ENCODE measurements around the gene NCOA1.
"Not testable (repeated sequence)": the region's sequence is repeated elsewhere in the genome, so short reads cannot be mapped to it uniquely, and the experiment has no call there.

The NCOA1 gene

DNA sequence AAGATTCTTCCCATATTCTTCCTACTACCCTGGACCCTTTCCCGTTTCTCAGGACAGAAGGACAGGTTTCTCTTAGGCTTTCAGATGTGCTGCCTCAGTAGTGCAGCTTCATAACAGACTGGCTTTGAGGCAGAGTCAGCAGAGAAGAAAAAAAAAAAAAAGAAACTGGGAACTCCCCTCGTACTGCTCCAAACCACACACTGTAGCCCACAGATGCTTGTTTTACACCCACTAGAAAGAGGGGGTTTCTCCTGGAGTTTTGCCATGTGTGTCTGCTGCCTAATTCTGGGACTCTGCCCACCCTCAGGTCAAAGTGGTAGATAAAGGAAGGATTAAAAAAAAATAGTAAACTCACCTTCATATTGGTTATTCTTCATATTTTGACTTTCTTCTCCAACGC lies 95.9 kb downstream of the NCOA1 start:
- no peak for DNase-seq

DNA sequence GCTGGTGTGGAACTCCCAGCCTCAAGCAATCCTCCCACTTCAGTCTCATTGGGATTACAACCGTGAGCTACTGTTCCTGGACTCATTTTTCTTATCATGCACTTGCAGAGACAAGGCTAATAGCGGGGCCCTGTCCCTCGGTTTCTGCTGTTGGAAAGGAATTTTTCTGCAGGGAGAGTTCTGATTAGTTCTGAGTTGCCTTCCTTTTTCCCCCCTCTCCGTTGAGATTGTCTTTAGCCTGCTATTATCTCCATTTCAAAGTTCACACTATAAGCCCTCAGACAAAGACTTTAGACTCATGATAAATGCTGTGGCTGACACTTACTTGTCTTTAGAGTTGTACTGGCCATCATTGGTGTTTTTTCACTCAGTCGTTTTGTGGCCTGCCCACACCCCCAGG lies 97.2 kb downstream of the NCOA1 start:
- no peak for DNase-seq

DNA sequence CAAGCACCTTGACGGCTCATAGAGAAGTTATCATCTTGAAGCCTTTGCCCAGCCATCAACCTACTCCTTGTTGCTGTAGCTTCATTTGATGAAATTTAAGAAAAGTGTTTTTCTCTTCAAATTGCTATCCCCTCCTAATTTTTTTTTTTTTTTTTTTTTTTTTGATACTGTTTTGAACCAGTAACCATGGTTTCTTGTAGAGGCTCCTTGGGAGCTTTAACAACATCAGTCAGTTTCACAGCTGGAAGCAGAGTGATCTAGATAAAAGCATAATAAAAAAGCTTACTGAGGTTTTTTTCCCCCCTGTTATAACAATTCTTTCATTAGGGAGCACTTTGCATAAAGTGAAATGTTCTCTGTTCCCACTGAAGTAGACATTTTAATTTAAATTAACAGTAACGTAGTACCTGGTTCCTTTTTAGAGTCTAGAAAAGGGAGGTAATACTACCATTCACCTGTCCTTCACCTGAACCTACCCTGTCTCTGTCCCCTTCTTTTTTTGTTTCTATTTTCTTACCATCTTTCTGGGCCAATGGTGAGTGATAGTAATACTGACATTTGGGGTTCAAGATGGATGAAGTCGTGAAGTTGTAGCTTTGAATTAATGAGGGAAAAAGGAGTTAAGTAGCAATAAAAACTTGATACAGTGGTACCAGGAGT lies 101.5 kb downstream of the NCOA1 start:
- no peak for DNase-seq

DNA sequence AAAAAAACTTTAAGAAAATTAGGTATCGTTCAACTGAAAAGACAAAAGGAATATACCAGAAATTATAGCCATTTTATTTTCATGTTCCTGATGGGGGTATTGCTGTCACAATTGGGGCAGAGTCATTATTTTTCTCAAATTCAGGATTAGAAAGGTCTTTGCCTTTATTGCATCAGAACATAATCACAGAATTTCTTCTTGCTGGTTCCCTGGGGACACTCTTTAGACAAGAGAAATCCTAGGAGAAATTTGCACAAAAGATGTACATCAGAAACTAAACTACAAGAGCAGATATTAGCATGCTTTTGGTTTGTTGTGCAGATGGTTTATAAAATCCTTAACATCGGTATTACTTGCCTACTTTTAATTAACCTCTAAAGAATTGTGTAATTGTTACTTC lies 103.2 kb downstream of the NCOA1 start:
- no peak for DNase-seq

DNA sequence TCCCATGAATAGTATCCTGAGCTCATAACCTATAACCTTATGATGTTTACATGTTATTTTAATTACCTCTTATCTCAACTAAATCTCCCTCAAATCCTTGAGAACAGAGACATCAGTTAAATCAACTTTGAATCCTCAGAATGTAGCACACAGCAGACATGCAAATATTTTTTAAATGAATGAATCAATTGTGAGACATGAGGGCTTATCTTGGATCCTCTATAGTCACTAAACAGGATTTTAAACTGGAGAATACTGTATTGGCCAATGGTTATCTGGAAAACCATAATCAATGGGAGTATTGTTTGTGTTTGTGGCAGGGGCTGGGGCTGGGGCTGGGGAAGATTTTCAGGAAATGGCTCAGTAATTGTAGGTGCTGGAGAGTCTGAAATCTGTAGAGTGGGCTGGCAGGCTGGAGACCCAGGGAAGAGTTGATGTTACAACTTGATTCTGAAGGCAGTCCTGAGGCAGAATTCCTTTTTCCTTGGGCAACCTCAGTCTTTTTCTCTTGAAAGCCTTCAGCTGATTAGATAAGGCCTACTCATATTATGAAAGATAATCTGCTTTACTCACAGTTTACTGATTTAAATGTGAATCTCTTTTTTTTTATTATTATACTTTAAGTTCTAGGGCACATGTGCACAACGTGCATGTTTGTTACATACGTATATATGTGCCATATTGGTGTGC lies 106.3 kb downstream of the NCOA1 start:
- DNase-seq, result no peak

DNA sequence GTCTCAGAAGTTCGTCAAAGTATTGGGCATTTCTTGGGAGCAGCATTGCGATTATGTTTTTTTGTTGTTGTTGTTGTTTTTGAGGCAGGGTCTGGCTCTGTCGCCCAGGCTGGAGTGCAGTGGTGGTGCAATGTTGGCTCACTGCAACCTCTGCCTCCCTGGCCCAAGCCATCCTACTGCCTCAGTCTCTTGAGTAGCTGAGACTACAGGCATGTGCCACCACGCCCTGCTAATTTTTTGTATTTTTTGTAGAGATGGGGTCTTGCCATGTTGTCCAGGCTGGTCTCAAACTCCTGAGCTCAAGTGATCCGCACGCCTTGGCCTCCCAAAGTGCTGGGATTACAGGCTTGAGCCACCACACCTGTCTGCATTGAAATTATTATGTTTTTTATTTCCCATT lies 109.1 kb downstream of the NCOA1 start:
- not testable (repeated sequence) for DNase-seq

DNA sequence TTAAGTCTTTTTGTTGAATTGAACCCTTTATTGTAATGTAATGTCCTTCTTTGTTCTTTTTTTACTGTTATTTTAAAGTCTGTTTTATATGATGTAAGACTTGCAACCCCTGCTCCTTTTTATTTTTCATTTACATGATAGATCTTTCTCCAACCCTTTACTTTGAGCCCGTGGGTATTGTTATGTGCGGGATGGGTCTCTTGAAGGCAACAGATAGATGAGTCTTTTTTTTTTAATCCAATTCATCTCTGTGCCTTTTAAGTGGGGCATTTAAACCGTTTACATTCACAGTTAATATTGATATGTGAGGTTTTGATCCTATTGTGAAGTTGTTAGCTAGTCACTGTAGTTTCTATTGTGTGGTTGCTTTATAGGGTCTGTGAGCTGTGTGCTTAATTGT lies 120.6 kb downstream of the NCOA1 start:
- DNase-seq, result no peak

DNA sequence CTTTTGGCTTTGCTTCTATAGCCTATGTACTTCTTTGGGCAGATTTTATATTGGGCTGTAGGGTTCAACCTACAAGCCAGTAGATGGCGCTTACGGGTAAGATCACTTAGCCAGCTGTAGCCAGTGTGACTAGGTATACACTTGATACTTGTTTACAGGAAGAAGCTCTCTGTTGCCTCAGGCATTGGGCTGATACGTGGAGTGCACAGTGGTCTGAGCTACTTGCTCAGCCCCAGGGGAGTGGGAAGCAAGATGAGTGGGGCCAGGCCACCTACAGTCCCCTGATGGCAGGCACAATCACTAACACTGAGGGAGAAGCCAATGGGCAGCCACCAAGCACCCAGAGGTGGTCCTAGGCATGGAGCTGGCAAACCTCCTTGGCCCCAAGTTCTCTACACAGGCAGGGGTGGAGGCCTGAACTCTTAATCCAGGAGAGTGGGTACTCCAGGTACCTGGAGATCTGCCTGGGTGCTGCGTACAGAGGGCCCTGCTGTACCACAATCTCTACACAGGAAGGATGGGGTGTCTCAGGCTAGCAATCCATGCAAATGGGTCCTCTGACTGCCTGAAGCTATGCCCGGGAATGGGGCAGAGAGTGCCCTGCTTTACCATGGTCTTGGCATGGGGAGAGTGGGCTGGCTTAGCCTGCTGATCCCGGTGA lies 122.2 kb downstream of the NCOA1 start:
- DNase-seq, result peak; percentile 5 to 32

DNA sequence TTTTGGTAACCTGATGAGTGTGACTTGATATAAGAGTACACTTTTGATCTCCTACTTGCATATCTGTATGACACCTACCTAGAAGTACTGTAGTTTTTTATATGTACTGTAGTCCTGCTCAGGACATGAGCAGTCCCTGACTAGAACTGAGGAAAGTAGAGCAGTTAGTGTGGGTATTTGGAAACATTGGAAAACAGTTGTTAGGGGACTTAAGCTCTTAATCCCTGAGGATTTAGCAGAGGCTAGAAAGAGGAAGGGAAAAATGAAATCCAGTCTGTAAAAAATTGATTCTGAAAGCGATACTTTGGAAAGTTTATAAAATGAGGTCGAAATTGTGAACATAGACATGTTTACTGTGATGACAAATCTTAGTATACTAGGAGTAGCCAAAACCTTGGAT lies 125.6 kb downstream of the NCOA1 start:
- no peak for DNase-seq

DNA sequence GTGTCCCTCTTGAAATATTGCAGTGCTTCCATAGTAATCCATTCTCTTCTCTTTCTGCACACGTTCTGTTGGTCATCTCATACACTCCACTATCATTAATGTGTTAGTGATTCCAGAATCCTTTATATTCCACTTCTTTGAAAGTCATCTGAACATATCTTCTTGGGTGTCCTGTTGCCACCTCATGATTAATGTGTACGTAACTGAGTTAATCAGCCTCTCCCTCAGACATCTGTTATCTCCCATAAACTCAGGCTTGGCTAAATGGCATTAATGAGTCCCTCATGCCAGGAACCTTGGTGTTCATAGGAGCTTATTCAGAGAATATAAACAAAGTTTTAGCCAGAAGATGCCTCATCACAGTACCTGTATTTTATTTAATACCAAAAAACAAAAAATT lies 126.4 kb downstream of the NCOA1 start:
- DNase-seq, result no peak

DNA sequence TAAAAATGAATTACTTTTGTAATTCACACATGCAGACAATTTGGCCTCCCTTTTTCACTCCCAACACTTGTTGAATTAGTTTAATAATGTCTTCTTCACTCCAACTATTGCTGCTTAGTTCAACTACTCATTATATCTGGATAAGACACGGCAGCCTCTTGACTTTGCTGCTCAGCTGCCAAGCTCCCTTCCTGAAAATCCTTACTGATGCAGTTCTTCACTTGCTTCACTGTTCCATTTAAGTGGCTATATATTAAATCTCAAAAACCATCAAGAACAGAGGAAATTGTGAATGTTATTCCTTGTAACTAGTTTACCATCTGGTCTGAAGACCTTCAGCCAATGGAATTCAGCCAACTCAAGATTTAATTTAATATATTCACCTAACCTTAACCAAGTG lies 127.1 kb downstream of the NCOA1 start:
- DNase-seq, result no peak

DNA sequence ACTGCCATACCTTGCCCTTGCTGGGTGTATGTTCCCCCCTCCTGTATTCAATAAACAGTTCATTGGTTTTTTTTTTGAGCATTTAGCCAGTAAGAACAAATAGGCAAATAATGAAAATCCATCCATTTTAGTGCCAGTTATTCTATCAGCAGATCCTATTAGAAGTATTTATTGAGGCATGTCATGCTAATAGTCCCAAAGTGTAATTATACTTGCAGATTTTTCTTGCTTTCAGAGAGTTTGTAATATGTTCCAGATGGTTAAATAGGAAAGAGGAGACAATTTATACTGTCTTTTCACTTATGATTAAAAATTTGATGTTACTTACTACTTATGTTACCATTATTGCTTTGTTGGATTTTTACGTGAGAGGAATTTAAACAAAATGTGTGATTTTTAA lies 127.6 kb downstream of the NCOA1 start:
- no peak for DNase-seq

DNA sequence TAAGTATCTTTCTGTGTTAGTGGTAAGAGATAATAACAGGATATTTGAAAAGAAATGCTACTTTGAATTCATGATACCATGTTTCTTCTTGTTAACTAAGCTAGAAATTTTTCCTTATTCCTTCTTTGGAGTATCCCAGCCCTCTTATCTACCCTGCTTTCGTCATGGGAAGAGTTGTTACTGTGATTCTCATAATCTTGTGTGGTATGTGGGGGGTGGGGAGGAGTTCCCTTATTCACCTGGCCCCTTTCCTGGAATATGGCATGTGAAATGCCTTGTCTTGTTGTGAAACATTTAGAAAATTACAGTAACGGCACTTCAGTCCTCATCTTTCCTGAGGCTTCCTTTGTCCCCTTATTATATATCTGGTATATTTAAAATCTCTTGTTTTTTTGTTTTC lies 129.9 kb downstream of the NCOA1 start:
- DNase-seq, result no peak

DNA sequence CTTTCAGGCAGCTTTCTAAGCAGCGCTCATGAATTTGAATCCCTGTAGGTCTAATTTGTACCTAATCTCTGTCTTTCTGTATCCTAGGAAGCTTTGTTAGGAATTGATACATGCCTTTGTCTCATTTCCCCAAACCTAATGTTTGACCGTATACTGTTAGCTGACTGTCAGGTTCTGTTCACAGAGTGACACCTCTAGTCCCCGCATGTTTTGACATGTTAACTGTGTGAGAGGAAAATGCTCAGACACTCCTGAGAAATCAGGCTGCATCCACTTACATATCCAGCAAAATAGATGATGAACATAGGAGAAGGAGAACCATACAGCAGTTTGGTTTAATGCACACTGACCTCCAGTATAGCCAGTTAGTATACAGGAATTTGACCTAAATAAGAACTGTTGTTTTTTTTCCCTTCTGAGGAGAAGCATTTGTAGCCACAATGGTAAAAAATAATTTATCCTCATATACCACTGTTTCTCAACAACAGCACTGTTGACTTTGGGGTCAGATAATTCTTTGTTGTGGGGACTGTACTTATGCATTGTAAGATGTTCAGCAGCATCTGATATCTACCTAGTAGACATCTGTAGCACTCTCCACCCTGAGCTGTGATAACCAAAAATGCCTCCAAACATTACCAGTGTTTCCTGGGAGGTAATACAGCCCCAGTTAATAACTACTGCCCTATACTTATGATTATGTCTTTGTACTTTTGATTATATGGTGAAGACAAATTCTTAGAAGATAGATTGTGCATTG lies 130.9 kb downstream of the NCOA1 start:
- no peak for DNase-seq

DNA sequence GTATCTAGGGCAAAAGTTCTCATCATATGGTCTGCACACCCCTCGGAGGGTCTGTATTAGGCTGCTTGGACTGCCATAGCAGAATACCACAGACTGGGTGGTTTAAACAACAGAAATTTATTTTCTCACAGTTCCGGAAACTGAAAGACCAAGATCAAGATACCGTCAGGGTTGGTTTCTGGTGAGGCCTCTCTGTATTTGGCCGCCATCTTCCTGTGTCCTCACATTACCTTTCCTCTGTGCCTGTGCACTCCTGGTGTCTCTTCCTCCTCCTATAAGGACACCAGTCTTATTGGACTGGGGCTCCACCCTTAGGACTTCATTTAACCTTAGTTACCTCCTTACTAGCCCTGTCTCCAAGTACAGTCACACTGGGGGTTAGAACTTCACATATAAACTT lies 132.5 kb downstream of the NCOA1 start:
- DNase-seq, result no peak

DNA sequence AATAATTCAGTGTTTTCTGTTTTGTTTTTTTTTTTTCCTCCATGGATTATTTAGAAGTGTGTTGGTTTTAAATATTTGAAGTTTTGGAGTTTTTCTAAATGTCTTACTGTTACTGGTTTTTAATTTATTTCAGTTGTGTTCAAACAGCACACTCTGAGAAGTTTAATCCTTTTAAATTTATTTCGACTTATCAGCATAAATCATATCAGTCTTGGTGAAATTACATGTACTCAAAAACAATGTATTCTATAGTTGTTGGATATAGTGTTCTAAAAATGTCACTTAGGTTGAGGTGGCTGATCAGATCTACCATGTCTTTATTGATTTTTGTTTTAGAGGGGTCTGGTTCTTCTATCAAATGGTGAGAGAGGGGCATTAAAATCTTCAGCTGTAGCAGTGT lies 134.7 kb downstream of the NCOA1 start:
- DNase-seq, result no peak

DNA sequence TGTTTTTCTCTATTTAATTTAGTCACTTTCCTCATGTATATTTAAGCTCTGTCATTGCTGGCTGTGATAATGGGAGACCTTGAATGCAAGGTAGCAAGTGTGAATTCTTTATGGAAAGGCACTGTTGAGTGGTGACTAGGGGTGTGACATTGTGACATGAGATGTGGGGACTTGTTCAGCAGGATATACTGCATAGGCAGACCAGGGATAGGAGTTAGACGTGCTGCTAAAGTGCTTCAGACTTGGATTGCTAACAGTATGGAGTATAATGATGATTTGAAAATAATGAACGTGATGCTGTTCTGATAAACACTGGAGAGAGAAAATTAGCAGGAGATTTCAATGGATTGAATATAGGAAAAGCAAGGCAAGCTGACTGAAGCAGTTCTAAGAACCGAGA lies 135.1 kb downstream of the NCOA1 start:
- DNase-seq, result no peak

DNA sequence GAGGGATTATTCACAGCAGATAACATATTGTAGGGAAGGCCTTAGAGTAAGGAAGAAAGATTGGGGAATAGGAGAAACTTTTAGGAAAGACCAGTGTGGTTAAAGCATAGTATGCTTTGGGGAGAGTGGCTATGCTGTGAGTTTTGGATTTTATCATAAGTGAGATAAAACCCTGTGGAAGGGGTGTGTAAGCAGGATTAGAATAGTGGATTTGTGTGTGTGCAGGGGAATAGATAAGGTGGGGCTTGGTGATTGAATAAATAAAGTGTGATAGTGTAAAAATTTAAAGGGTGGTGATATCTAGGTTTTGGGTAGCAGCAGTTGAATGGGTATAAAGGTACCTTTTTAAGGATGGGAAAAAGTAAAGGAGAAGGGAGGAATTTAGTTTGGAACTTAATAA lies 137.7 kb downstream of the NCOA1 start:
- no peak for DNase-seq

DNA sequence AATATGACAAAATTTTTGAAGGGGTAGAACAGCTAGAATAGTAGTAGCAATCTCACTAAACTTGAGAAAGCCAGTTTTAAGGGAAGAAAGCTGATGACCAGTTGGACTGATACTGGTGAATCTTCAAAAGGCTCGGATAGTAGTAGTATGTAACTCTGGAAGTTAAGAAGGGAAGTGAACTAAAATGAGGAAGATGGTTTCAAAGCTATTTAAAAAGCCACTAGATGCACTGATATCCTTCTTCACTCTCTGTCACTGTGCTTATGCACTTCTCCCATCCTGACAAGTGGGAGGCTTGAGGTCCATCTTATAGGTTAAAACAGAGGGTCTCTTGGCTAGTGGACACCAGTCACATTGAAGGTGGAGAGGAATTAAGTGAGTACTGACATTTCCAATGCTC lies 141.1 kb downstream of the NCOA1 start:
- DNase-seq, result peak; percentile 74 to 86

DNA sequence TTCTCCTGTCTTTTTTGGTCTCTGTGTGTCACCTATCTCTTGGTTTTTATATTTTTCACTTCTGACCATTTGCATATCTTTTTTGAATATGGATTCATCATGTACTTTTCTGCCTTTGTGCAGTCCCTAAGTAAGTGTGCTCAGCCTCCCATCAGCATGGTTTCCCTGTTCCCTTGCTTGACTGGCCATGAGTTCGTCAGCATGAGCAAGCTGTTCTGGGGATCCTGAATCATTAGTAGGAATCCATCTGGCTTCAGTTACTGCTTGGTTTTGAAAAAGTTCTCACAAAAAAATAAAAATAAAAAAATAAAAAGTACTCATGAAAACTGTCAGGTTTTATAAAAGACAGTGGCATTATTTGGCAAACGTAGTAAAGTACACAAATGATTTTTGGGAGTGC lies 144.1 kb downstream of the NCOA1 start:
- DNase-seq, result no peak

DNA sequence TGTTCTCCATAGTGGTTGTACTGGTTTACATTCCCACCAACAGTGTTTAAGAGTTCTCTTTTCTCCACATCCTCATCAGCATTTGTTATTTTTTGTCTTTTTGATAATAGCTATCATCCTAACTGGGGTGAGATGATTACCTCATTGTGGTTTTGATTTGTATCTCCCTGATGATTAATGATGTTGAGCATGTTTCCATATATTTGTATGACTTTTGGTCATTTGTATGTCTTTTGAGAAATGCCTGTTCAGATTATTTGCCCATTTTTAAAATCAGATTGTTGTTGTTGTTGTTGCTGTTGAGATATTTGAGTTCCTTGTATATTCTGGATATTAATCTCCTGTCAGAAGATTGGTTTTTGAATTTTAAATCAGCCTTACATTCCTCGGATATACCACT lies 147.5 kb downstream of the NCOA1 start:
- no peak for DNase-seq

DNA sequence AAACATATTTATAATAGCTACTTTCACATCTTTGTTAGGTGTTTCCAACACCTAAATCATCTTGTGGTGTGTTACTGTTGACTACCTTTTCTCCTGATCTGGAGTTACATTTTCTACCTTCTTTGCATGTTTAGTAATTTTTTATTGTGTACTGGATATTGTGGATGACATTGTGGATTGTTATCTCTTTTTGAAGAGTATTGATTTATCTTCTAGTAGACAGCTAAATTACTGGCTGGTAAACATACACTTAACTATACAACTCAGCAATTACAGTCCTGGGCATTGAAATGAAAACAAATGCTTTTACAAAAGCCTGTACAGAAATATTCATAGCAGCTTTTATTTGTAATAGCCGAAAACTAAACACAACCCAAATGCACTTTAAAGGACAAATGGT lies 151.3 kb downstream of the NCOA1 start:
- no peak for DNase-seq

DNA sequence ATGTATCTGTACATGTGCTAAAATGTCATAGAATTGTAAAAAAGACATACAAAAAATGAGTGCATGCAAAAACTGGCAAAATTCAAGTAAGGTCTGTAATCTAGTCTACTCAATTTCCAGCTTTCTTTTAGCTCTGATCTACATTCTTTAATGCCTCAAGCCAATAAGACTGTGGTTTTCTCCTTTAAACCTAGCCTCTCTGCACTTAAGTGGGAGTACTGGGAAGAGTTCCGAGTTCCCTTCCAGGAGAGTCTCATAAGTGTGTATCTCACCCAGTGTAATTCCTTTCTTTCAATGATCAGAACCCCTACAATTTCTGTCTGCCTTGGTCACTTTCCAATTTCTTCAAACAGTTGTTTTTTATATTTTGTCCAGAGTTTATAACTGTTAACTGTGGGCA lies 152.0 kb downstream of the NCOA1 start:
- DNase-seq, result no peak

DNA sequence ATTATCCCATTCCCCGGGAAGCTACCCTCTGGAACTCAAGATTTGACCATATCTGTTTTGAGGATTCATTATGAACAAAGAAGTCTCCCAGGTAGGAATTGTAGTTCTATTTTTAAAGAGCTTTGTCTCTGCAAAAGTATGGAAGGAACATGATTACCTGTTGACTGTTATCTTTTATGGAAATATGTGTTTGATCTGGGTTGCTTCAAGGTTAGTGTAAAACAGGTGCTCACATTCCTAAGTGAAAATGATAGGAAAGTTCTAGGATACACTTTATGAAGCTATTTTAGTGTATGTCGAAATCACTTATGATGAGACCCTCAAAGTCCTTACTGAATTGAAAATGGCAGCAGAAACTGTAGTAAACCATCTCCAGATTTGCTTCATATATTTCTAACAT lies 153.0 kb downstream of the NCOA1 start:
- DNase-seq, result no peak

Data from Kasumi-1 (cell line).